Hematopoietic multipotent progenitor cell treated with erythropoietin and hydrocortisone succinate and interleukin-3 and kit ligand, for 8 days (in vitro differentiated cells): ENCODE results near the gene ELOF1.
"Not testable (repeated sequence)": the region's sequence is repeated elsewhere in the genome, so short reads cannot be mapped to it uniquely, and the experiment has no call there.

Experiments used
- DNase-seq: peaks from one replicate; pipeline ENCODE4 v3.0.0-alpha.2; 2015

ELOF1 gene

GRCh38 chr19:11558881-11559828 lies at the start of gene ELOF1:
Gene ELOF1 (minus strand): TSS chr19:11559230. CDS start chr19:11554347, 4,883 bp downstream.
- DNase-seq, result peak; percentile 99

GRCh38 chr19:11606484-11606883 lies 47.5 kb upstream of the ELOF1 start:
- no peak for DNase-seq

DNA sequence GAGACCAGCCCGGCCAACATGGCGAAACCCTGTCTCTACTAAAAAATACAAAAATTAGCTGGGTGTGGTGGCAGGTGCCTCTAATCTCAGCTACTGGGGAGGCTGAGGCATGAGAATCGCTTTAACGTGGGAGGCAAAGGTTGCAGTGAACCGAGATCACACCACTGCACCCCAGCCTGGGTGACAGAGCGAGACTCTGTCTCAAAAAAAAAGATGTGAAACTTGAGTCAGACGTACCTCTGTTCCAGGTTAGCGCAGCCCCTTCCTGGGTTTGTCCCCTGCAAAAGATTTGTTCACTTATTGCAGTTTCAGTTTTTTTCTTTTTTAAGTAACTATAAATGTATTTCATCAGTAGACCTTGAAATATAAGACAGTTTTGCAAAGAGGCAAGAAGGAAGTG lies 40.7 kb upstream of the ELOF1 start:
- DNase-seq, result not testable (repeated sequence)

GRCh38 chr19:11598746-11599145 lies 39.7 kb upstream of the ELOF1 start:
- DNase-seq, result no peak

GRCh38 chr19:11598103-11598483 lies 39.1 kb upstream of the ELOF1 start:
- DNase-seq, result no peak

GRCh38 chr19:11597202-11598102 lies 38.4 kb upstream of the ELOF1 start, which contains the start of gene ZNF627:
Gene ZNF627 (plus strand): TSS chr19:11597483. CDS start chr19:11597628, 145 bp downstream.
- DNase-seq, result peak; percentile 98

- no peak for DNase-seq
Observed at GRCh38 chr19:11596156-11596555, 37.1 kb upstream of the ELOF1 start.

DNA sequence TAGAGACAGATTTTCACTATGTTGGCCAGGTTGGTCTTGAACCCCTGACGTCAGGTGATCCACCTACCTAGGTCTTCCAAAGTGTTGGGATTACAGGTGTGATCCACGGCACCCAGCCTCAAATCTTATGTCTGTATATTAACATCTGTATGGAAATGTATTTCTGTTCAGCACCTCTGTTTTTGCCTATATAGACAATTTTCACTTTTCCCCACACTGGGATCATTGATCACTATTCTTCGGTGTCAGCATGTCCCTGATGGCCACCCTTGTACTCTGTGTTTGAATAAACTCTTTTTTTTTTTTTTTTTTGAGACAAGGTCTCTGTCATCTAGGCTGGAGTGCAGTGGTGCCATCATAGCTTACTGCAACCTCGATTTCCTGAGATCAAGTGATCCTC lies 35.1 kb upstream of the ELOF1 start:
- no peak for DNase-seq

- peak; percentile 20 for DNase-seq
Observed at GRCh38 chr19:11587975-11588631, 29.1 kb upstream of the ELOF1 start.

- peak; percentile 81 for DNase-seq
Observed at GRCh38 chr19:11587302-11587974, 28.4 kb upstream of the ELOF1 start.

DNA sequence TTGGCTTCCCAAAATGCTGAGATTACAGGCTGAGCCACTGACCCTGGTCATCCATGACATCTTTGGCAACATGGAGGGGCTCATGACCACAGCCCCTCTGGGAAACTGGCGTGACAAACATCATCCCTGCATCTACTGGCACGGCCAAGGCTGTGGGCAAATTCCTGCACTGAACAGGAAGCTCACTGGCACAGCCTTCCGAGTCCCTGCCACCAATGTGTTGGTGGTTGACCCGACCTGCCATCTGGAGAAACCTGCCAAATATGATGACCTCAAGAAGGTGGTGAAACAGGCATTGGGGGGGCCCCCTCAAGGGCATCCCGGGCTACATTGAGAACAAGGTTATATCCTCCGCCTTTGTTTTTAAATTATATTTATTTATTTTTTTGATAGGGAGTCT lies 27.3 kb upstream of the ELOF1 start:
- no peak for DNase-seq

DNA sequence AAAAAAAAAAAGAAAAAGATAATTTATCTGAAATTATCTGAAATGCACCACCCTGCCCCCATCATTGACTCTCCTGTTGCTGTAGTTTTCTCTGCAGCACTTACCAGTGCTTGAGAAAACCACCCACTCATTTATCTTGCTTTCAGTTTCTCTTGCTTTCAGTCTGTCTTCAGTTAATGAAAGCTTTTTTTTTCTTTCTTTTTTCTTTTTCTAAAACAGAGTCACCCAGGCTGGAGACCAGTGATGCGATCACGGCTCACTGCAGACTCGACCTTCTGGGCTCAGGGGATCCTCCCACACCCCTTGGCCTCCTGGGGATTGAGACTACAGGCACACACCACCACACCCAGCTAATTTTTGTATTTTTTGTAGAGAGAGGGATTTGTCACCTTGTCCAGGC lies 22.7 kb upstream of the ELOF1 start:
- DNase-seq, result peak; percentile 49

GRCh38 chr19:11580116-11580515 lies 21.1 kb upstream of the ELOF1 start:
- DNase-seq, result no peak

GRCh38 chr19:11578258-11579142 lies 19.5 kb upstream of the ELOF1 start:
- peak; percentile 50 for DNase-seq

DNA sequence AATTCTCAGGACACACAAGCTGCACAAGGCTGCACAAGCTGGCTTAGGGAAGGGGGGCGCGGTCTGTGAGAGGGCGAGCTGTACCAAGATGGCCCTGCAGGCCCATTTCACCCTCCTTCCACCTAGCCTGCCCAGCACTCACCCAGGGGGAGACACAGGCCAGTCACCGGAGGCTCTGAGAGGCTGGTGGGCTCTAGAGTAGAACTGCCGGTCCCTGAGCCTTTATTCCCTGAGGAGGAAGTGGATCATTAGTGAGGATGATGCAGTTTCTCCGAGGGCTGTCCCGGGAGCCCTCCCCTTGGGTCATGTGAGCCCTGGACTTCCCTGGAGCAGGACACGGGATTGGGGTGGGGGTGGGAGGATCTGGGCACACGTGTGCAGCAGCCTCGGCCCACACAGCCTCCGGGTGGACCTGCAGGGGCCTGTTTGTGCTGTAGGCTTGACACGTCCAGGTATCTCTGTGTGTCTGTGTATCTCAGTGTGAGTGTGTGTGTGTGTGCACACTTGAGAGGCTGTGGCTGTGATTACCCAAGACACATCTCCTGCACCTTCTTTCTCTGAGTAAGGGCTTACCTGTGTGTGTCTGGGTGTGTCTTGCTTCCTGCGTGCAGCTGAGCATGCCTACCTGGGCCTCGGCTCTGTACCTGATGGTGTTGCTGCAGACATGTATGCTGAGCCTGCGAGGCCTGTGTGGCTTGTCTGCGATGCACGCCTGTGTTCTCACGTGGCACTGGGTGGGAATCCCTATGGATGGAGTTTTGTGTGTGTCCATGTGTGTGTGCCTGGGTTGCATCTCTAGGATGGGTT lies 18.6 kb upstream of the ELOF1 start, which contains the start of gene ACP5:
Gene ACP5 (minus strand): TSS at position 195 of the 807 bp plus-strand sequence. CDS start 328 bp downstream, outside the sequence.
- DNase-seq, result no peak

DNA sequence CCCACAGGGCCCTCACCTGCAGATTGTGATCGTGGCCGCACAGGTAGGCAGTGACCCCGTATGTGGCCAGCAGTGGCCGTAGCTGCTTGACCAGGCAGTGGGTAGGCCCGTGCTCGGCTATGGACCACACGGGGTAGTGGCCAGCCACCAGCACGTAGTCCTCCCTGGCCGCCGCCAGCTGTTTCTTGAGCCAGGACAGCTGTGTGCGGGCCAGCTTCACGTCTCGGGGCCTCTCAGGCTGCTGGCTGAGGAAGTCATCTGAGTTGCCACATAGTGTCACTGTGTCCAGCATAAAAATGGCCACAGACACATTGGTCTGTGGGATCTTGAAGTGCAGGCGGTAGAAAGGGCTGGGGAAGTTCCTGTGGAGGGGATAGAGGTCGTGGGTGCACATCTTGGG lies 17.2 kb upstream of the ELOF1 start:
- no peak for DNase-seq

GRCh38 chr19:11574689-11575088 lies 15.7 kb upstream of the ELOF1 start:
- DNase-seq, result no peak

GRCh38 chr19:11573763-11574162 lies 14.7 kb upstream of the ELOF1 start:
- DNase-seq, result not testable (repeated sequence)

- DNase-seq, result not testable (repeated sequence)
Observed at GRCh38 chr19:11573354-11573753, 14.3 kb upstream of the ELOF1 start.

- DNase-seq, result no peak
Observed at GRCh38 chr19:11570039-11570462, 11.0 kb upstream of the ELOF1 start.
